Activated gamma-delta T cell treated with Interleukin-2 at 50 U/mL for 16 hours (primary cell): ENCODE results near the gene DMXL2.
"Not testable (repeated sequence)": the region's sequence is repeated elsewhere in the genome, so short reads cannot be mapped to it uniquely, and the experiment has no call there.

Source experiments
- DNase-seq: peaks from one replicate; pipeline ENCODE4 v3.0.0-alpha.2; 2020

DMXL2 gene

GRCh38 chr15:51621155-51621765, 1.3 kb downstream of the DMXL2 start:
- DNase-seq = no peak

- DNase-seq = no peak
Observed at GRCh38 chr15:51620641-51621040, 1.9 kb downstream of the DMXL2 start.

GRCh38 chr15:51620122-51620521, 2.4 kb downstream of the DMXL2 start:
- DNase-seq = no peak

- no peak for DNase-seq
Observed at GRCh38 chr15:51619331-51620035, 3.1 kb downstream of the DMXL2 start.

GRCh38 chr15:51617886-51618285, 4.7 kb downstream of the DMXL2 start:
- no peak for DNase-seq

- DNase-seq = no peak
Observed at GRCh38 chr15:51613951-51614350, 8.6 kb downstream of the DMXL2 start.

- DNase-seq = not testable (repeated sequence)
Observed at GRCh38 chr15:51612669-51613068, 9.9 kb downstream of the DMXL2 start.

- not testable (repeated sequence) for DNase-seq
Observed at GRCh38 chr15:51603462-51603948, 19.1 kb downstream of the DMXL2 start.

- DNase-seq = no peak
Observed at GRCh38 chr15:51603002-51603401, 19.6 kb downstream of the DMXL2 start.

- DNase-seq = no peak
Observed at GRCh38 chr15:51602484-51602883, 20.1 kb downstream of the DMXL2 start.

- DNase-seq = no peak
Observed at GRCh38 chr15:51601801-51602200, 20.8 kb downstream of the DMXL2 start.

- no peak for DNase-seq
Observed at GRCh38 chr15:51600114-51600513, 22.5 kb downstream of the DMXL2 start.

- DNase-seq = no peak
Observed at GRCh38 chr15:51589881-51590568, 32.5 kb downstream of the DMXL2 start.

GRCh38 chr15:51588966-51589365, 33.6 kb downstream of the DMXL2 start:
- no peak for DNase-seq

- DNase-seq = no peak
Observed at GRCh38 chr15:51585986-51586385, 36.6 kb downstream of the DMXL2 start.

- DNase-seq = no peak
Observed at GRCh38 chr15:51580982-51581381, 41.6 kb downstream of the DMXL2 start.

GRCh38 chr15:51580385-51580784, 42.2 kb downstream of the DMXL2 start:
- no peak for DNase-seq

GRCh38 chr15:51579012-51579411, 43.6 kb downstream of the DMXL2 start:
- DNase-seq = no peak

GRCh38 chr15:51577636-51578304, 44.8 kb downstream of the DMXL2 start:
- DNase-seq = no peak

- no peak for DNase-seq
Observed at GRCh38 chr15:51576911-51577500, 45.6 kb downstream of the DMXL2 start.

- no peak for DNase-seq
Observed at GRCh38 chr15:51576286-51576850, 46.2 kb downstream of the DMXL2 start.

GRCh38 chr15:51575775-51576174, 46.8 kb downstream of the DMXL2 start:
- DNase-seq = no peak

GRCh38 chr15:51573352-51573751, 49.2 kb downstream of the DMXL2 start:
- DNase-seq = not testable (repeated sequence)
